ENCODE results near the gene KLHDC4.

DNA sequence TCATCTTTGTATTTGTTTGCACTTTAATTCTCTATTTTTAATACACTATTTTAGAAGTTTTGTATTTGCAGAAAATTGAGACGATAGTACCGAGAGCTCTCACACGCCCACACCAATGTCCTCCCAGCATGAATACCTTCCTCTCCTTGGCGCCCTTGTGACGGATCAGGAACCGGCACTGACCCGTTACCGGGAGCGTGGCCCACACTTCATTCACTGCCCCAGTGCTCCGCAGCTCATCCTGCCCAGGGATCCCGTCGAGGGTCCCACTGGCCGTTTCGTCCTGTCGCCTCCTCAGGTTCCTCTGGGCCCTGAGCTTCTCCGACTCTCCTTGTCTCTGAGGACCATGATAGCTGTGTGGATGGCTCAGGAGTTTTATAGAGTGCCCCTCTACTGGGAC is 50.6 kb downstream of the KLHDC4 start:
- TF ChIP-seq, protein P1, sequence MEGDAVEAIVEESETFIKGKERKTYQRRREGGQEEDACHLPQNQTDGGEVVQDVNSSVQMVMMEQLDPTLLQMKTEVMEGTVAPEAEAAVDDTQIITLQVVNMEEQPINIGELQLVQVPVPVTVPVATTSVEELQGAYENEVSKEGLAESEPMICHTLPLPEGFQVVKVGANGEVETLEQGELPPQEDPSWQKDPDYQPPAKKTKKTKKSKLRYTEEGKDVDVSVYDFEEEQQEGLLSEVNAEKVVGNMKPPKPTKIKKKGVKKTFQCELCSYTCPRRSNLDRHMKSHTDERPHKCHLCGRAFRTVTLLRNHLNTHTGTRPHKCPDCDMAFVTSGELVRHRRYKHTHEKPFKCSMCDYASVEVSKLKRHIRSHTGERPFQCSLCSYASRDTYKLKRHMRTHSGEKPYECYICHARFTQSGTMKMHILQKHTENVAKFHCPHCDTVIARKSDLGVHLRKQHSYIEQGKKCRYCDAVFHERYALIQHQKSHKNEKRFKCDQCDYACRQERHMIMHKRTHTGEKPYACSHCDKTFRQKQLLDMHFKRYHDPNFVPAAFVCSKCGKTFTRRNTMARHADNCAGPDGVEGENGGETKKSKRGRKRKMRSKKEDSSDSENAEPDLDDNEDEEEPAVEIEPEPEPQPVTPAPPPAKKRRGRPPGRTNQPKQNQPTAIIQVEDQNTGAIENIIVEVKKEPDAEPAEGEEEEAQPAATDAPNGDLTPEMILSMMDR (conservative IDR thresholded peaks at IDR 0.05; ENCODE audit: low read depth, low read length) = no peak
- TF ChIP-seq RFX5 (IDR thresholded peaks at IDR 0.05; ENCODE audit: low read depth, low read length) (no peak), POLR2A (IDR thresholded peaks at IDR 0.05; ENCODE audit: low read depth, low read length) (no peak), CEBPB (IDR thresholded peaks at IDR 0.05; ENCODE audit: low read depth, low read length) (no peak), RCOR1 (IDR thresholded peaks at IDR 0.05; ENCODE audit: insufficient replicate concordance, low read length) (no peak), FOS (IDR thresholded peaks at IDR 0.05; ENCODE audit: low read depth, low read length) (no peak), MAZ (IDR thresholded peaks at IDR 0.05; ENCODE audit: borderline replicate concordance, low read depth, low read length) (no peak), CHD1 (IDR thresholded peaks at IDR 0.05; ENCODE audit: low read depth, low read length) (no peak), SMC3 (IDR thresholded peaks at IDR 0.05; ENCODE audit: low read depth, low read length) (no peak), RAD21 (IDR thresholded peaks at IDR 0.05; ENCODE audit: low read length) (no peak), BHLHE40 (IDR thresholded peaks at IDR 0.05; ENCODE audit: low read depth, low read length) (no peak), MAFK (IDR thresholded peaks at IDR 0.05; ENCODE audit: low read depth, low read length) (no peak)
- TF ChIP-seq, protein P2, sequence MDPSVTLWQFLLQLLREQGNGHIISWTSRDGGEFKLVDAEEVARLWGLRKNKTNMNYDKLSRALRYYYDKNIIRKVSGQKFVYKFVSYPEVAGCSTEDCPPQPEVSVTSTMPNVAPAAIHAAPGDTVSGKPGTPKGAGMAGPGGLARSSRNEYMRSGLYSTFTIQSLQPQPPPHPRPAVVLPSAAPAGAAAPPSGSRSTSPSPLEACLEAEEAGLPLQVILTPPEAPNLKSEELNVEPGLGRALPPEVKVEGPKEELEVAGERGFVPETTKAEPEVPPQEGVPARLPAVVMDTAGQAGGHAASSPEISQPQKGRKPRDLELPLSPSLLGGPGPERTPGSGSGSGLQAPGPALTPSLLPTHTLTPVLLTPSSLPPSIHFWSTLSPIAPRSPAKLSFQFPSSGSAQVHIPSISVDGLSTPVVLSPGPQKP (IDR thresholded peaks at IDR 0.05; ENCODE audit: borderline replicate concordance, low read depth, low read length) = no peak
- TF ChIP-seq, protein P3, sequence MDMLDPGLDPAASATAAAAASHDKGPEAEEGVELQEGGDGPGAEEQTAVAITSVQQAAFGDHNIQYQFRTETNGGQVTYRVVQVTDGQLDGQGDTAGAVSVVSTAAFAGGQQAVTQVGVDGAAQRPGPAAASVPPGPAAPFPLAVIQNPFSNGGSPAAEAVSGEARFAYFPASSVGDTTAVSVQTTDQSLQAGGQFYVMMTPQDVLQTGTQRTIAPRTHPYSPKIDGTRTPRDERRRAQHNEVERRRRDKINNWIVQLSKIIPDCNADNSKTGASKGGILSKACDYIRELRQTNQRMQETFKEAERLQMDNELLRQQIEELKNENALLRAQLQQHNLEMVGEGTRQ (IDR thresholded peaks at IDR 0.05; ENCODE audit: low read depth, low read length) = no peak

Measured in IMR-90 (cell line).